Left renal cortex interstitium (tissue), 4 donors: ENCODE results near the gene WDR64. TPM values are rescaled to one million over a fixed set of nuclear protein-coding genes. Genes with fewer than 3 reads are reported as not detected.

ENCODE experiments used
- DNase-seq, 4 donors: peaks; one replicate each; pipeline ENCODE4 v3.0.0-alpha.2; 2013; ENCODE audit warnings: low read depth in 4 of 4, low spot score in 2 of 4, missing footprints in 1 of 4
- polyA plus RNA-seq, 4 donors: library from polyadenylated mRNA; unstranded; fragments of 120-200 nt; gene quantifications; one replicate each; pipeline ENCODE4 v1.2.1, GENCODE V29; 2013; ENCODE audit not compliant: insufficient read length in 4 of 4

Gene WDR64
- polyA plus RNA-seq: 1 to 10 TPM in 1 of 4 donors, under 1 TPM in 3; 0.20 to 1.5 (median 0.31) TPM

DNA sequence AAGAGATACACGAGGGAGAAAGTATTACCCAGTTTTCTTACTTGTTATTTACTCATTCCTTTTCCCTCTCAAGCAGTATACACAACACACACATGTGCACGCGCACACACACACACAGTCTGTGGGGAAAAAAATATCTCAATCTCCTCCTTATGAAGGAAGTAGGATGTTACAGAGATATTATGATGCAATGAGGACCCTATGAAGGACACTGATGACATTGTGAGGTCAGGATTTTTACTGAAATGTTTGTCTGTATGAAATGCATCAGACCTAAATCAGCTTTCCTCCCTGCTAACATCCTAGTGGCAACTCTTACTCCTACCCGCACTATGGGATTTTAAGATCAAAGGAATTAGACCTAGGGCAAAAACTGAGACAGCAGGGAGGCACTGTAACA, at the start of gene WDR64:
WDR64 (plus strand) TSS at position 270 of the 400 bp plus-strand sequence. CDS start 204 bp downstream, outside the sequence.
- DNase-seq: no peak

DNA sequence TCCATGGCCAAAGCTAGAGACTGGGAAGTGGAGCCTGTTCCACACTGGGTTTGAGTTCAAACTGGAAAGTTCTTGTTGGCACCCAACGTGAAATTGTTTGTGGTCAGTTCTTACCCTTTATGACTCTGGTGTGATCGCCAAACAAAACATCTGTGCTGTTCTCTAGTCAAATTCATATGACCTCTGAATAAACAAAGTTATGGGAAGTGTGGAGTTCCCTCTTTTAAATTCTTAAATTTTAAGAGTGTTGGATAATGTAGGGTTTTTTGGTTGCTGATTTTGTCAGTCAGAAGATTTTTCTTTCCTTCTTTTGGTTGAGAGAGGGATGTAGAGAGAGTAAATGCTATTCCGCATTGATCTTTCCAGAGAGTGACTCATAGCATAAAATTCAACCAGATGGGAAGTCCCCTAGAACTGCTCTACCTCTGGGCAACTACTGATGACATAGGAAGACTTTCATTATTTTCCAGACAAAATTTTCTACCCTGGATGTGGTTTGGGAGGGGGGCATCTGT, 48.3 kb upstream of the WDR64 start:
- no peak for DNase-seq

GRCh38 chr1:241605146-241605805, 46.8 kb upstream of the WDR64 start:
- DNase-seq: no peak

- DNase-seq: no peak
Measured at GRCh38 chr1:241606544-241606943, 45.5 kb upstream of the WDR64 start.

DNA sequence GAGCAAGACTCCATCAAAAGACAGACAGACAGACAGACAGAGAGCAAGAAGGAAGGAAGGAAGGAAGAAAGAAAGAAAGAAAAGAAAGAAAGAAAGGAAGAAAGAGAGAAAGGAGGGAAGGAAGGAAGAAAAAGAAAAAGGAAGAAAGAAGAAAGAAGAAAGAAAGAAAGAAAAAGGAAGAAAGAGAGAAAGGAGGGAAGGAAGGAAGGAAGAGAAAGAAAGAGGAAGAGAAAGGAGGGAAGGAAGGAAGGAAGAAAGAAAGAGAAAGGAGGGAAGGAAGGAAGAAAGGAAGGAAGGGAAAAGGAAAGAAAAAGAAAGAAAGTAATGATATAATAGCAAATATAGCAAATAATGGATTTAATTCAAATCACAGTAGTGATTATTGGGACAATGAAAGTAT, 44.6 kb upstream of the WDR64 start:
- DNase-seq: no peak

DNA sequence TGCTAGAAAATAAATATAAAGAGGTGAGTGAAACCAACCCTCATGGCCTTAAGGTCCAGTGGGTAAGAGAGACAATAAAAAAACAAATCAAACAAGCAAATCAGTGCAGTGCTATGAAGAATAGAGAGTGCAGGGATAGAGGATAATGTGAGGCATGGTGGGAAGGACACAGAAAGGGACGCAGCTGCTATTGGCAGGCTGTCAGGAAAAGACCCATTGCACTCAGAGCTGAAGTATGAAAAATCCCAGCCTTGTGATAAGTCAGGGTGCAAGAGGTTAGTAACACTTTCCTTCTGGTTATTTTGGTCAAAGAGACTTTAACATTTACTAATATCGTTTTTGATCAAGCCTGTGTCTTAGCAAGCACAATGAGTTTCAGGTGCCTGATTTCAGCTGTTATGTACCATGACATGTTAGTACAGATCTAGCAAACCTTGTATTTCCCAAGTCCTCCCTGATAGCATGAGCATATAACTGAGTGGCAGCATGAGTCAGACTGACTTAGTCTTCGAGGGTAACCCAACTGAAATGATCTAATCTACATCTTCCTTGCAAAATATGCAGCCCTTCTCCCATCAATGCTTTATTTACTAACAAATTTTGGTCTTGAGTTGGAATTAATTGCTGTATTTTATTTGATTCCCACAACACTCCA, 43.6 kb upstream of the WDR64 start:
- no peak for DNase-seq

- DNase-seq: no peak
Measured at GRCh38 chr1:241610056-241610815, 41.8 kb upstream of the WDR64 start.

GRCh38 chr1:241611063-241611462, 41.0 kb upstream of the WDR64 start:
- DNase-seq: peak in 2 of 4 donors; percentile 24 to 40

GRCh38 chr1:241611736-241612135, 40.3 kb upstream of the WDR64 start:
- no peak for DNase-seq

DNA sequence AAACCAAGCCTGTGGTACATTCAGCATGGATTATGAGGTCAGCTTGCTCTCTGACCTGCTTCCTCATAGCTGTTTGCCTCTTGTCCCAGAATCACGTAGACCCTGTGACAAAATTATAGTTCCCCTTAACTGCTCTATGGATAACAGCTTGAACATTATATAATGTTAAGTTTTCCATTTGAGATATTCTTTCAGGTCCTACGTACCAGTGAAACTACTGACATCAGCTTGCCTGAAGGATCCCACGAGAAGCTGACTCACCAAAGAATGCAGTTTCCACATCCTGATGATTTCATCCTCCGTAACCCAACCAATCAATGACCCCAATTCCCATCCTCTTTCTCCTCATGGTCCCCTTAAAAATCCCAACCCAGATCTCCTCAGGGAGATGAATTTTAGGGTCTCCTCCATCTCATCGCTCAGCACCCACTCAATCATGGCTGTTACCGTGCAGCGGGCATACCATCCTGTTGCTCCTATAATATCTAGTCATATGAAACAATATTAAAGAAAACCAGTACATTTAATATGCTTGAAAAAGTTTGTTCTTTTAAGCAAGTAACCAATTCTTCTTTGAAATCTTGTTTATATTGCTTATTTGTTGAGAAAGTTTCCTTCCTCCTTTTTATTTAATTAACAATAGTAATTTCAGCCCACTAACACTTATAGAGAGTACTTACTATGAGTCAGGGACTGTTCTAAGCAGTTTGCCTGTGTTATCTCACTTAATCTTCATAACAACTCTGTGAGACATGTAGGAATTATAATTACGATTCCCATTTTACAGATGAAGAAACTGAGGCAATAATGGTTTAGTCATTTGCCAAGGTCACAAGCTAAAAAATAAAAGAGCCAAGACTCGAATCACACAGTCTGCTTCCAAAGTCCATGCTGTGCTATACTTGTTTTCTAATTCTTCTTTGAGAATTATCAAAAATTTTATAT, 39.3 kb upstream of the WDR64 start:
- no peak for DNase-seq

DNA sequence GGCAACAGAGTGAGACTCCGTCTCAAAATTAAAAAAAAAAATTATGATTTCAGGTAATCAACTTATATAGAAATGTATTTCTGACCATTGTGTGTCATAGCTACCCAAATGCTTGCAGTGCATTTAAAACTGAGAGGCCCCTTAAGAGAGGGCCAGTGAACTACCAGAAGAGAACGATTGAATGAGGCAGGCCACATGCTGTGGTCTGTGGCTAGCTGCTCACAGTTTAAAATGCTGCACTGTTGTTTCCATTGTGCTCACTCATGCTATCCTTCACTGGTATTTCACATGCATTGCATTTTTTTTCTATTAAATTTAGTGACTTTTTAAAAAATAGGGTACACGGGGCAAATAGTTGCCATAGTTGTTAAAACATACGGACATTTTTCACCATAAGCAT, 37.9 kb upstream of the WDR64 start:
- no peak for DNase-seq

DNA sequence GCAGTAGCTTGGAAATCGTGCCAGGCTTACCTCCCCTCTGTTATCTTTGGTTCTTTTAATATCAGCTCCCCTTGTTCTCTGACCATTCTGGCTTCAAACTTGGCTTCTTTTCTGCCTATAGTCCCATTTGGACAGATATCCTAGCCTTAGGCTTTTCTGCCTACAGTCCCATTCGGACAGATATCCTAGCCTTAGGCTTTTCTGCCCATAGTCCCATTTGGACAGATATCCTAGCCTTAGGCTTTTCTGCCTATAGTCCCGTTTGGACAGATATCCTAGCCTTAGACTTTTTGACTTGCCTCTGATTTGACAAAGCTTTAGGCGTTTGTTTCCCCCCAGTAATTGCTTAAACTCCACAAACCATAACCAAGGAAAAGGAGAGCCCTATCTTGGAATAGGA, 37.5 kb upstream of the WDR64 start:
- no peak for DNase-seq

DNA sequence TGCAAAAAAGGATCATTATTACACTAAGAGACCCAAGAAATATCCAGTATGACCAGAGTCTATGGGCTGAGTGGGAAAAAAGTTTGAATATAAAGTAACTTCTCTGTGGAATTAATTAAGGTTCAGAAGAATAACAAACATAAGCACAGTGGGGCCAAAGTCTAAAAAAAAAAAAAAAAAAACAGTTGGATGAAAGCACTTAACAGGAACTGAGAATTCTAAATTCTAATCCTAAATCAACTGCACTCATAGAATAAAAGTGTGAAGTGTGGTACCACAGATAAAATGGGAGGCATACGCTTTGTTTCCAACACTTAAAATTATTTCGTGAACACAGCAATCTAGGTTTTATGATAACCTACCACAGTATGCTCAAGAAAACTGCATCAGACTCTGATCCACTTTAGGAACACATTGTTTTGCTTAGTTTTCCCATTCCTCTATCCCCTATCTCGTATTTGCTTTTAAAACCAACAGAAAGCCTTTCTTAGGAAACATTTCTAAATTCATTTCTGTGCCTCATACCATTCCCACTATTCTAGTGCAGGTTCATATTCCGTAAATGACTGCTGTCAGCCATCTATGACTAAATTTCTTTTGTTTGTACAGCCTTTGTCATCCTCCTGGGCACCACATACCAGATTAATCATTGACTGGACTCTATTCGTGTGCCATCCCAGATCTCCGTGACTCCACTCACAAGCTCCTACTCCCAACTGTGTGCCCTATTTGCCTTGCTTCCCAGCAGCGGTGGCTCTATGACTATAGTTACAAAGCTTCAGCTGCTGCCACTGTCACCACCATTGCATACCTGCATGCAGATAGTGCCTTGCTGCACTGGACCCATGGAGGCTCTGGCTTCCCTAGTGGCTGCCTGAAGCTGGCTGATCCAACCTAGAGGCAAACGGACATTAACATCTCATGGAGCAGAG, 36.8 kb upstream of the WDR64 start:
- DNase-seq: no peak

GRCh38 chr1:241617426-241617825, 34.7 kb upstream of the WDR64 start:
- DNase-seq: no peak

- no peak for DNase-seq
Measured at GRCh38 chr1:241622669-241623068, 29.4 kb upstream of the WDR64 start.

- no peak for DNase-seq
Measured at GRCh38 chr1:241624935-241625334, 27.1 kb upstream of the WDR64 start.

- DNase-seq: no peak
Measured at GRCh38 chr1:241627453-241628259, 24.4 kb upstream of the WDR64 start.

- no peak for DNase-seq
Measured at GRCh38 chr1:241630005-241630404, 22.1 kb upstream of the WDR64 start.
